Glutamatergic neuron (in vitro differentiated cells): ENCODE results near the gene PNLDC1. TPM values are rescaled to one million over a fixed set of nuclear protein-coding genes. Genes with fewer than 3 reads are reported as not detected.
"Not testable (repeated sequence)": the region's sequence is repeated elsewhere in the genome, so short reads cannot be mapped to it uniquely, and the experiment has no call there.

Experiments
- DNase-seq: peaks from one replicate; pipeline ENCODE4 v3.0.0; 2022
- H3K27ac Mint-ChIP-seq: one replicate; pipeline ENCODE4 v1.8.0; 2020; ENCODE audit warnings: mild to moderate bottlenecking, mixed read lengths, inconsistent platforms; ENCODE audit not compliant: unreplicated experiment
- H3K27me3 Mint-ChIP-seq: one replicate; pipeline ENCODE4 v1.8.0; 2020; ENCODE audit warnings: mild to moderate bottlenecking, moderate library complexity, mixed read lengths, inconsistent platforms; ENCODE audit not compliant: unreplicated experiment
- H3K36me3 Mint-ChIP-seq: one replicate; pipeline ENCODE4 v1.8.0; 2020; ENCODE audit warnings: mild to moderate bottlenecking, mixed read lengths, inconsistent platforms; ENCODE audit not compliant: unreplicated experiment
- H3K4me1 Mint-ChIP-seq: one replicate; pipeline ENCODE4 v1.8.0; 2020; ENCODE audit warnings: mild to moderate bottlenecking, low read depth, mixed read lengths, inconsistent platforms; ENCODE audit not compliant: unreplicated experiment
- H3K4me3 Mint-ChIP-seq: one replicate; pipeline ENCODE4 v1.8.0; 2020; ENCODE audit warnings: mild to moderate bottlenecking, mixed read lengths, inconsistent platforms; ENCODE audit not compliant: unreplicated experiment
- H3K9me3 Mint-ChIP-seq: one replicate; pipeline ENCODE4 v1.8.0; 2020; ENCODE audit warnings: mild to moderate bottlenecking, moderate library complexity, mixed read lengths, inconsistent platforms; ENCODE audit not compliant: unreplicated experiment
- CTCF ChIP-seq: fragments of 200-600 bp; sonication (generic); IDR thresholded peaks from one replicate; pipeline ENCODE4 v1.5.0; 2021; ENCODE audit not compliant: partially characterized antibody, unreplicated experiment
- total RNA-seq: library from RNA; stranded (reverse); fragmentation: NEBNext Ultra II Directional; extraction: Animal tissue kit (Norgen Biotek cat#: 25700); gene quantifications from one replicate; pipeline ENCODE4 v1.2.1, GENCODE V29; 2021; ENCODE audit not compliant: unreplicated experiment

PNLDC1 gene
- total RNA-seq, 1 donor from 2014 or later = not detected

- TF ChIP-seq CTCF = no peak
- Mint-ChIP-seq H3K9me3 (no peaks in the 10 kb centered on the region), H3K36me3 (no peaks in the 10 kb centered on the region), H3K27ac (no peak overlapping the region), H3K4me1 (no peaks in the 10 kb centered on the region), H3K27me3 (peaks cover 2% of the 10 kb centered on the region), H3K4me3 (no peak overlapping the region)
- no peak for DNase-seq
Observed at GRCh38 chr6:159809149-159809548, 9.1 kb downstream of the PNLDC1 start.

- DNase-seq = no peak
- H3K27me3 Mint-ChIP-seq = peaks cover 3% of the 10 kb centered on the region
- H3K36me3 Mint-ChIP-seq = no peaks in the 10 kb centered on the region
- H3K4me1 Mint-ChIP-seq = no peaks in the 10 kb centered on the region
- no peak for TF ChIP-seq CTCF
- H3K27ac Mint-ChIP-seq = no peak overlapping the region
- H3K9me3 Mint-ChIP-seq = no peaks in the 10 kb centered on the region
- H3K4me3 Mint-ChIP-seq = no peak overlapping the region
Observed at GRCh38 chr6:159813781-159814180, 13.7 kb downstream of the PNLDC1 start.

GRCh38 chr6:159815410-159815809 is 15.3 kb downstream of the PNLDC1 start:
- TF ChIP-seq CTCF = no peak
- H3K4me1 Mint-ChIP-seq = no peaks in the 10 kb centered on the region
- no peak for DNase-seq
- H3K36me3 Mint-ChIP-seq = peaks cover 8% of the 10 kb centered on the region
- peaks cover 5% of the 10 kb centered on the region for H3K27me3 Mint-ChIP-seq
- H3K4me3 Mint-ChIP-seq = no peak overlapping the region
- H3K9me3 Mint-ChIP-seq = peaks cover 5% of the 10 kb centered on the region
- H3K27ac Mint-ChIP-seq = no peak overlapping the region

GRCh38 chr6:159816775-159817174 is 16.7 kb downstream of the PNLDC1 start:
- H3K36me3 Mint-ChIP-seq = not testable (repeated sequence)

GRCh38 chr6:159817951-159818739 is 18.1 kb downstream of the PNLDC1 start:
- Mint-ChIP-seq H3K9me3 (peaks cover 5% of the 10 kb centered on the region), H3K4me3 (no peak overlapping the region), H3K27me3 (peaks cover 8% of the 10 kb centered on the region), H3K36me3 (peaks cover 8% of the 10 kb centered on the region), H3K4me1 (no peaks in the 10 kb centered on the region), H3K27ac (no peak overlapping the region)
- DNase-seq = no peak
- no peak for TF ChIP-seq CTCF

More at GRCh38 chr6:159816775-159817174, 16.7 kb downstream of the PNLDC1 start:
- not testable (repeated sequence) for H3K27ac Mint-ChIP-seq, H3K27me3 Mint-ChIP-seq, H3K4me1 Mint-ChIP-seq, H3K4me3 Mint-ChIP-seq, DNase-seq, H3K9me3 Mint-ChIP-seq
